ENCODE results near the gene ZDHHC9.

DNA sequence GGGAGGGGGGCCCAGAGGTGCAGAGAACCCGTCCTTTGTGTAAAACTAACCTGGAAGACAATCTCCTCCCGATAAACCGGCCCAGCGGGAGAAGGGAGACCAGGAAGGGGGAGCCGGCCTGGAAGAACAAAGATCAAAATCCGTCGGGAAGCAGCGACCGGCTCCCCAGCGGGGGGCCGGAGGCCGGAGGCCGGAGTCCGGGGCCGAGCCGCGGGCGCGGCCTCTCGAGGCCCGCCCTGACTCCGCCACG, 552 bp downstream of the ZDHHC9 start:
- TF ChIP-seq, protein P1, sequence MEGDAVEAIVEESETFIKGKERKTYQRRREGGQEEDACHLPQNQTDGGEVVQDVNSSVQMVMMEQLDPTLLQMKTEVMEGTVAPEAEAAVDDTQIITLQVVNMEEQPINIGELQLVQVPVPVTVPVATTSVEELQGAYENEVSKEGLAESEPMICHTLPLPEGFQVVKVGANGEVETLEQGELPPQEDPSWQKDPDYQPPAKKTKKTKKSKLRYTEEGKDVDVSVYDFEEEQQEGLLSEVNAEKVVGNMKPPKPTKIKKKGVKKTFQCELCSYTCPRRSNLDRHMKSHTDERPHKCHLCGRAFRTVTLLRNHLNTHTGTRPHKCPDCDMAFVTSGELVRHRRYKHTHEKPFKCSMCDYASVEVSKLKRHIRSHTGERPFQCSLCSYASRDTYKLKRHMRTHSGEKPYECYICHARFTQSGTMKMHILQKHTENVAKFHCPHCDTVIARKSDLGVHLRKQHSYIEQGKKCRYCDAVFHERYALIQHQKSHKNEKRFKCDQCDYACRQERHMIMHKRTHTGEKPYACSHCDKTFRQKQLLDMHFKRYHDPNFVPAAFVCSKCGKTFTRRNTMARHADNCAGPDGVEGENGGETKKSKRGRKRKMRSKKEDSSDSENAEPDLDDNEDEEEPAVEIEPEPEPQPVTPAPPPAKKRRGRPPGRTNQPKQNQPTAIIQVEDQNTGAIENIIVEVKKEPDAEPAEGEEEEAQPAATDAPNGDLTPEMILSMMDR (conservative IDR thresholded peaks at IDR 0.05; ENCODE audit: low read depth, low read length), result no peak
- TF ChIP-seq EZH2 (IDR thresholded peaks at IDR 0.05; ENCODE audit: borderline replicate concordance, low read depth, low read length, poor library complexity, severe bottlenecking), result no peak
